ENCODE results near the gene CCDC82.

CCDC82 gene

DNA sequence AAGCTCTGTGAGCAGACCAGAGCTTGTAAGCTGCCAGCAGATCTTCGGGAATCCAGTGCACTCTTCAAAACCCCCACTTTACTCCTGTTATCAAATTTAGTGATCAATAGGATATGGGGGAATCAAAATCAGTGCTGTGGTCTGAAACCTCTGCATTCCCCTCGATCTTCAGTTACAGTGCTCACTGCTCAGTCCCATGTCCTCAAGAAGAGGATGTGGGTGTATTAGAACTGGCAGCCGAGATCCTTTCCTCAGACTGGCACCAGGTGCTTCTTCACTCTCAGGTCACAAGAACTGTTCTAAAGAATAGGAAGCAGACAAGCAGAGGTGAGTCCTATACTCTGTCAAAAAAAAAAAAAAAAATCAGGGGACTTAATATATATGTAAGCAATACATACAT lies 31.4 kb downstream of the CCDC82 start:
- no peak for DNase-seq

DNA sequence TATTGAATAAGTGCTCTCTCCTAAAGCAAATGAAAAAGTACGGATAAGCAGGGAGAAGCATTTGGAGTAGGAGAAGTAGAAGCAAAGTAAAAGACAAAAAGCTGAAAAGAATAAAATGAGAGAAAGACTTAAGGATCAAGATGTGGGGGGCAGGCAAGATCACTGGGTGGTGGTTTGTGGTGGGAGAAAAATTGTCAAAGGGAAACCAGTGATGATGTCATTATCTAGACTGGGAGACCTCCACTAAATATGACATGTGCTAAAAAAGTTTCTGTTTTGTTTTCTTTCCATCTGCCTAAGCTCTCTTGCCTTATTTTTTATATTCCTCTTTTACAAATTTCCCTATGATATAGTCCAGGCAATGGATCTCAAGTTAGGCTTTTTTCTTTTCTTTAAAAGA lies 31.9 kb downstream of the CCDC82 start:
- peak in 1 of 2 donors; percentile 28 for DNase-seq

DNA sequence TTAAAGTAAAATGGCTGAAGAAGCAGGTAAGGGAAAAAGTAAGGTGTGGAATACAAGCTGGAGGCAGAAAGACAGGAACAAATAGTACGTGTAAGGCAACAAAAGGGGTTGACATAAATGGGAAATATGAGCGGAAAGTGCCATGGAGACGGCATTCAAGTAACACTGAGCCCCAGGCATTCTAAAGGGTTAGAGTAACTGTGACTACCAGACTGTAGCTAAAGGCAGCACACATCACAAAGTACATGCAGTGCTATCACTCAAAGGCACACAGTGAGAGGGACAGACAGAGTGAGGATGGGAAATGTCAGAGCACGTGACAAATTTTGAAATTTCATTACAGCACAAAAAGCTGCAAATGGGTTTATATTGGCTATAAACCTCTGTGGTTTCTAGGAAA lies 32.9 kb downstream of the CCDC82 start:
- no peak for DNase-seq

DNA sequence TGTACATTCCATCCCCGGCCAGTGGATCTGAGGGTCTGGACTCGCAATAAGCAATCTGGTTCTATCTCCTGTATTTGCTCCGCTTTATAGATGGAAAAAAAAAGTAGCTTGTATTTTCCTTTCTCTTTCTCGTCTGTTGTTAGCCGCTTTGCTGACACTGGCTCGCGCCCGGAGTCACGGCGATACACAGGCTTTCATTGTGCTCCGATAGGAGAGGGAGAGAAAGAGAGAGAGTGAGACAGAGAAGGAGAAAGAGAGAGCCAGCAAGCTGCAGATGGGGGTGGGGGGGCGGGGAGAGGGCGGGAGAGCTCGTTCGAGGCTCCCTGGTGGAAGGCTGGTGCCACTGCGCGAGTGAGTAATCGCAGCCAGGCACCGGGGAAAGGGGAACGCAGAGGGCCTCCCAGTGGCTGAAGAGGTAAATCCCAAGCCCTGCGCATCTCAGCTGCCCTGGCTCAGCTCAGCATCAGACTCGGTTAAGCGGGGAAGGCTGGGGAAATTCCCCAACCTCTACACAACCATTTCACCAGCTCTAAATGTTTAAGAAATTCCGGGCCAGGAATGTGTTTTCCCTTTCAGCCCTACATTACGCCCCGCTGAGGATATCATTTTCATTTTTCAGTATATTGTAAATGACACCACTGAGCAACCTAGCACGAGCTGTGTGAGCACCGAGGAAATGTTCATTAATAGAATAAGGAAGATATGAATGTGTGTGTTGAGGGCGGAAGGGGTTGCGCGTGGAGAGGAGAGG lies 46.6 kb downstream of the CCDC82 start, which contains the start of gene MAML2:
Gene MAML2 (minus strand): TSS at position 235 of the 751 bp plus-strand sequence. CDS start 1,300 bp downstream, outside the sequence.
- DNase-seq = peak; percentile 58 to 81

DNA sequence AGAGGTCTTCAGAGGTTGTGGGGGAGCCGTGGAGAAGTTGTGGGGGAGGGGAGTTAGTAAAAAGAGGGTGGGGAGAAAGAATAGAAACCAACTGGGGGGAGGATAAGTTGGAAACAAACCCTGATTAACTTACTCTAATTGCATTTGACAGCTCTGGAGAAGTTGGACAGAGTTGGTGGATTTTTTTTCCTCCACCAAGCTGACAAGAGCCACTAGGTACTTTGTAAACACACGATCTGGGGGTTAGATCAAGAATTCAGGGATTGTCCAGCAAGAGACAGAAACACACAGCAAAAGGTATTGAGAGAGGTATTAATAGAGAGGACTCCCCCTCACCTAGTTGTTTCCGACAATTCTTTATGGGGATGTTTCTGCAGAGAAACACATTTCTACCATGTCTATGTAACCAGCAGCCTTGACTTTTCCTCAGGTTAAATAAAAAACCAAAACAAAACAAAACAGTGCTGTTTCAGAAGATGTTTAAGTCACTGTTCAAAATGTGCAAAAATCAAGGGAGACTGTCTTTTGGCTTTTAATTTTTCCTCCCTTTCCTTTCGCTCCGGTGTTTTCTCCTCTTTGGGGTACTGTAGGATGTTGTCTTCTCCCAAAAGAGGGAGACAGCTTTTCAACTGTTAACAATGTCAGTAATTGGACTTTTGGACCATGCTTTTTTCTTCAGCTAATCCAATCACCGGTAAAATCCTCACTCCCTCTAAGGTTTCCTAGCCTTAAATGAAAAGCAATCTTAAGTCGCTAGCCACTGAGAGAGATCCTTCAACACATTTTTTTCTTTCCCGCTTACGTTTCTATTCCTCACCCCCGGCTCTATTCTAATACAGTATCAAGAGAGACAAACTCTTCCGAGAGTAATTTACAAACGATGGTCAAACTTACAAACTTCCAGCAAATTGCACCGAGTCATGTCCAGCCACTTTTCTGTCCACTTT lies 47.4 kb downstream of the CCDC82 start:
- DNase-seq = peak in 1 of 2 donors; percentile 17

DNA sequence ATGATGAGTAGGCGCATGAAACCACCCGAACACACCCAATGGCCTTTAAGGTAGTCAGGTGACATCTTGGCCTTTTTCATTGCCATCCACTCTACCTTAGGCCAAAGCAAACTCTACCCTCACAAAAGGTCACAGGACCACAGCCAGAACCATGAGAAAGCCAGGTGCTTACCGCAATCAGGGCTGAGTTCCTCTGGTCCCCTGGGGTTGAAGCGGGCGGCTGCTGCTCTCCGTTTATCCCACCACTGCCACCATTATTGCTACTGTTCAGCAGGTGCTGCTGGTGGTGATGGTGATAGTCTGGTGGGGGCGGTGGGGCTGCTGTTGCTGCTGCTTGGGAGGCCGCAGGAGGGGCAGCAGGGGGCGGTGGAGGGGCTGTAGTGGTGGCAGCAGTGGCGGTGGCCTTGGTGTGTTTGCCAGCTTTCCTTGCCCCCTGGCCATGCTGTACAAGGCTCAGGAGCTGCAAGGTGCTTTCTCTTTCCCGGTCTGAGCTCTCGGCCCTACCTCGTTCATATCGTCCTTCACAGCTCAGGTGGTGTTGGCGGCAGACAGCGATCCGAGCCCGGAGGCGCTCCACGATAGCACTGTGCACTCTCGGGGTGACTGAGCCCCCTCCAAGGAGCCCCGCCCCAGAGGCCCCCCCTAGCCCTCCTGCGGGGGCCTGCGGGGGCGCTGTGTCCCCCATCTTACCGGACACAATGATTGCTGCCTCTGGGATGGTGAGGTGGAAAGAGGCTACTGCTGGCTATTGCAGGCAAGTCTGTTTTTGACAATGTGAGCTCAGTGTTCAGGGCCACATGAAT lies 48.3 kb downstream of the CCDC82 start:
- DNase-seq = peak in 1 of 2 donors; percentile 56

DNA sequence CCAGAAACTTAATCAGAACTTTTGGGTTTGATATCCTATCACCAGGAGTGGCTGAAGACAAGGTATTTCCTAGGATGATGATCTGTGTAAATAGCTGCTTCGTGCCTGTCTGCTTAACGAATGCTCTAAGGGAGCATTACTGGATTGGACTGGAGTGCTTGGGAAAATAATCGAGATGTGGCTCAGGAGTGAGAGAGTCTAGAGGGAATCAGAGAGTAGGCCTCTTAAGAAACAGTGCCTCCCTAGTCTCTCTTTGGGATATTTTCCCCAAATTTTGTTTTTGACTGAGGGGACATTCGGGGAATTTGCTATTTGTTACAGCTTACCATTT lies 49.2 kb downstream of the CCDC82 start:
- no peak for DNase-seq

DNA sequence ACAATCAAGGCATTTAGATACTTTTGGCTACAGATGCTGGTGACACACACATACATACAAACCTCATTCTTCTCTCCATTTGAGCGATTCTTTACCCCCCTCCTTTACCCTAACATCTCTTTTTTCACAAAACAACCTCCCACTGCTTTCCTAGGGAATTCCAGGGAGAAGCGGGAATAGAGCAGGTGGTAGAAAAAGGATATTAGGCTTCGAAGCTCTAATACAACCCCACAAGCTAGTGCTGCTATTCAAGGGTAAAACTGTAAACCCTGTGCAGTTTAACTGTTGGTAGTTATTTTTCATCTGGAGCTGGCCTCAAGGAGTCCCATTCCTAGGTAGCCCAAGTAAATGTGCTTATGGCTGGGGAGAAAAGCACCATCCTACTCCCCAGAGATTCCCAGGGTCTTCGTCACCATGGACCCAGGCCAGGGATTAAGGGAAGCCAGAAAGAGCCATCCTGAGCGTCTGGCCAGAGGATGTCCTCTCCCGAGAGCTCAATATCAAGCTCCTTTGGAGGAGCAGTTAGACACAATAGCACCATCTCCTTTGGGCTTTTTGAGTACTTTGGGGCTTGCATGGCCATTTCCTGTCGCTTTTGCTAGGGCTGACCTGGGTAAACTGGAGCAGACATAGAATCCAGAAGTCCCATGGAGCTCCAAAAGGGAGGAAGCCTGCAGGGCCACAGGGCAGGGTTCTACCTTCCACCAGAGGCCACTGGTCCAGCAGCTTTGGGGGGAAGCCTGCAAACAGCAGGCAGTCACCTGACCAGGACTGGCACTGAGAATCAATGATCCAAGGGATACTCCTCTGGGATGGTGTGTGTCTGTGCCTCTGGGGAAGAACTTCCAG lies 49.8 kb downstream of the CCDC82 start:
- DNase-seq = no peak

DNA sequence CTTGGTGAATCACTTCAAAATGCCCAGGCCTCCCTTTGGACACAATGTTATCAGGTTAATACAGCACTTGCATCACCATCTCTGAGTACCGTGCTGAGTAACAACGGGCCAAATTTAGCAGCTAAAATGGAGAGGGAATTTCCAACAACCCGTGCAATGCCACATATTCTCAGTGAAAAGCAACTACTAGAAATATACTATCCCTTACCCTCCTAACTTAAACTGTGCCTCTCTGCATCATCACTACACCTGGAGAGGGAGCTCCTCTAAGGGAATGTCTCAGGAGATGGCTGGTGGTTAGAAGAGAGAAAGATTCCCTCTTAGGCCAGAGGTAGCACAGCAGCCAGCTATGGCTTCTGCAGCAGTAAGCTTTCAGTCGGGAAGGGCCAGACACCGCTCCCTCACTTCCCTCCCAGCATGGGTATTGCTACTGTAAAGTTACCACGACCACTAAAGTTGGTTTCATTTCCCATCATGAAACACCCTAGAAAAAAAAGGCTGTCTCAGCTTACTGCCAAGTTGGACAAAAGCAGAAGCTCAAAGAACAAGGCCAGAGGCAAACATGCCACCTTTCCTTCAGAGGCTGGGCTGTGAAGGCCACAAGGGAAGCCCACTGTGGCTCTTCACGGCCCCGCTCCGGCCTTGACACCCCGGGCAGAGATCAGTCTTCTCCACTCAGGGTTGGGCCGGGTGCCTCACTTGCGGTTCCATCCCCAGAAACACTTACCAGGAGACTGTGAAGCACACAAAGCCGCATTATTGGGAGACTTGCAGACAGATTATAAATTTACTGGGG lies 50.6 kb downstream of the CCDC82 start:
- peak; percentile 63 to 80 for DNase-seq

DNA sequence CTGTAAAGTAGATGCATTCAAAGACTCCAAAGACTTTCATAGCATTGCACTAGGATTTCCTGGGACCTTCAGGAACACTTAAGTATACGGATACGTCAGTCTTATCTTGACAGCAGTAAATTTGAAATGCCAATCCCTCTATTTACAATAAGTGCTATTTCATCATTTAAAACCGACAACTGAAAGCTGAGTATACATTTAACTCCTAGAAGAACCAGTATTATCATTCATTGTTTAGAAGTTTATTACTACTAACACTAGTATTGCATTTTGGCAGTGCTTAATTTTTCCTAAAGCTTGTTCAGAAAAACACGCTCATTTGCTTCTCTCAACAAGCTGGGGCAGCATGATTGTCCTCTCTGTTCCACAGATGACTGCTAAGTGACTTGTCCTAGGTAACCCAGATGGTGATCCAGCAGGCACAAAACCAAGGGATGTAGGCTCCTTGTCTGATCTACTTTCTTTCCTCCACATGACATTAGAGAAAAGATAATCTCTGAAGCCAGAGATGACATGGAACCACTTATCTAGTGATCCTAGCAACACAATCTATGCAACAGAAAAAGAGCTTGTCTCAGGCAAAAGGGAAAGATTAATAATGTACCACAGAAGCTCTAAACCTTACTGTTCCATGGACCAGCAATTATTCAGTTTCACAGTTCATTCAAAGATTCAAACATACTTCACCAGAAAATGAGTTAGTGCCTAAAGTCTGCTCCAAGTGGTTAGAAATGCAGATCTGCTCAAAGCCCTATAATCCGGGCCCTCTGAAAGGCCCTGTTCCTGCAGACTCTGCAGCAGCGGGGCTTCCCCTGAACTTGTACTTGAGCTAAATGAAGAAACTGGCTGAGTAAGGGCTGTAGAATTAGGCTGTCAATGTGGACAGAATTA lies 51.9 kb downstream of the CCDC82 start:
- DNase-seq = peak in 1 of 2 donors; percentile 31

DNA sequence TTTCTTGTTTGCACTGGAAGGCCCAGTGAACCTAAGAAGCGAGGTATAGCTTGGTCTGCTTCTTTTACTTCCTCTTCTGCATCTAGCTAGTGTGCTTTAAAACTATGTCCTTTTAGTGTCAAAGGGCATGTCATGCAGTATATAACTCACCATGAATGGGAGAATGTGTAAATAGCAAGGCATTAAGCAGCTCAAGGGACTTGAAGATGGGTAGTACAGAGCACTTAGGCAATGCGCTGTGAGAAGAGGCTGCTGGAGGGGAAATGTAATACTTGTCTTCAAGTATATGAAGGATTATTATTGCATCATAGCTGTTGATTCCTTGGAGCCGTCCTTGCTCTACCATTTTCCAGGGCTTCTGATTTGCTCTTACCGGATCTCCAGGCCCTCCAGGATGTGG lies 54.3 kb downstream of the CCDC82 start:
- no peak for DNase-seq

DNA sequence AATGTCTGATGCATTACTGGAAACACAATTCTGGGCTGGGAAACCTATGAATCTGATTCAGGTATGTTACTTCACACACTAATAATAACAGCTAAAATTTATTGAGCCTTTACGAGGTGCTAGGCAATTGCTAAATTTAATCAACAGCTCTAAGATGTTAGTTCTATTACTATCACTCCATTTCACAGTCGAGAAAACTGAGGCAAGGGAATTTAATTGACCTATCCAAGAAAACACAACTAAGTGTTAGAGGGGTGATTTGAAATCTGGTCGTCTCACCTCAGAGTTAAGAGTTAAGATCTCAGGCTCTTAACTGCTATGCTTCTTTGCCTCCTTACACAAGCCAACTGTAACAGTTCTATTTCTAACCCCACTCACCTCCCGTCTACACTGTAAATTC lies 55.5 kb downstream of the CCDC82 start:
- no peak for DNase-seq

DNA sequence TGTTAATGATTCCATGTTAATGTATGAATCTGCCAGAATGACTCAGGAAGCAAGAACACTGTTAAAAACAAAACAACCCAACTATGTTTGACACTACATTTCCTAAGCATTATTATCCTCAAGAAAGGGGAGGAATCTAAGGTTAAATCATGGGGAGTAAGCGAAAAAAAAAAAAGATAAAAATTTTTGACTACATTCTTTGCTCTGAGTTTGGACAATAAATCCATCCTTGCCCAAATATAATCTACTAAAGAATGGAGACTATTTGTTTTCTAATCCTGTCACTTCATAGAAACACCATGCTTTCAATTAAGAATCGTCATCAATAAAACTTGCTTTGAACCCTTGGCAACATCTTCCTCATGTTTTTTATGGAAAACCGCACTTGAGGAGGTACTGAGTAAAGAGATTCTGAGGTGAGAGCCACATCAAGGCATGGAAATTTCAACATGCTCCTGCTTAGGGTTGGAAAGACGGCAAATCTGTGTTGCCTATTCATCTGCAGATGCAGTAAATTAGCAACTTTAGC lies 56.5 kb downstream of the CCDC82 start:
- no peak for DNase-seq

DNA sequence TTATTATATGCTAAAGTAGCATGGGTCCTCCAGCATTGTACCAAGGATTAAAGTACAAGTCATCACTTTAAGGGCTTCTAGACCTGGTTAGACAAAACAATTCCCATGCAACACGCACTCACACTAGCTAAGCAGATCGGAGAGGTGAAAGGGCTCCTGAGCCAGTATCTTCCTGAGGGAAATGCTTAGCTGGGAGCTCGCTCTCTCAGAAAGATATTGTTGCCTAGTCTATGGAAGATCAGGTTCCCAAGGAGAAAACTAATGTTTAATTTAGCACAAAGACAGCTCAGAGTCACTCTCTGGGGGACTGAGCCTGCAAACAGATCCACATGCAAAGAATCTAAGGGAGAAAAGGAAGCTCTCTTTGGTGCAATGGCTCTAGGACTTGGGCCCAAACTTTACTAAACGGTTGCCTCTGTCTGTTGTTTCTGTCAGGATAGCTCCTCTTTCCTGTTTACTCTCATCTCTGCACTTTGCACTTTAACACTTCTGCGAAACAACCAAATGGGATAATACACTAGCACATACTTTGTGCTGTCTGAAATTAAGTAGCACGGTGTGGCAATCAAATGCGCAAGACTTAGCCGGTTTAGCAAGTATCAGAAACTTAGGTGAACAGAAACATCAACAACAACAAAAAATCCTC lies 57.5 kb downstream of the CCDC82 start:
- no peak for DNase-seq

DNA sequence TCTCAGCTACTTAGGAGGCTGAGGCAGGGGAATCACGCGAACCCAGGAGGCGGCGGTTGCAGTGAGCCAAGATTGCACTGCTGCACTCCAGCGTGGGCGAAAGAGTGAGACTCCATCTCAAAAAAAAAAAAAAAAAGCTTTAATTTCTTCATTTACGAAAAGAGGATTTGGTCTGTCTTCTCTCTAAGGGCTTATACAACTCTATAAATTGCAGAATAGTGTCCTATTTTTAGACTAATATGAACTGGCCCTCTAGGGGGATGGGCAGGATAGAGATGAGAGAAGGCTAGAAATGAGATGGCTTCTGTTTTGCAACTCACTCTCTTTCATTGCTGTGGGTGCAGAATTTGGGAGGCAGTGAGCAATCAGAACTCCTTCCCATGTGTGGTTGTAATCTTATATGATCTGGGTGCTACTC lies 58.0 kb downstream of the CCDC82 start:
- DNase-seq = no peak

DNA sequence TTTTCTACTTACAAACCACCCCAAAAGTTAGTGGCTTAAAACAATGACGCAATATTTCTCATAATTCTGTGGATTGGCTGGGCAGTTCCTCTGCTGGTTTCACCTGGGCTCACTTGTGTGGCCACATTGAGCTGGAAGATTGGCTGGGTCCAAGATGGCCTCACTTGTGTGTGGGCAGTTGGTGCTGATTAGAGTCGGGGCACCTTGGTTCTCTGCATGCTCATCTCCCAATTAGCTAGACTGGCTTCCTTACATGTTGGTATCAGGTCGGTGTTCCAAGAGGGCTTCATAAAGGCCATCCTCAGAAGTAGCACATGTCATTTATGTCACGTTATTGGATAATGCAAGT lies 59.2 kb downstream of the CCDC82 start:
- no peak for DNase-seq

DNA sequence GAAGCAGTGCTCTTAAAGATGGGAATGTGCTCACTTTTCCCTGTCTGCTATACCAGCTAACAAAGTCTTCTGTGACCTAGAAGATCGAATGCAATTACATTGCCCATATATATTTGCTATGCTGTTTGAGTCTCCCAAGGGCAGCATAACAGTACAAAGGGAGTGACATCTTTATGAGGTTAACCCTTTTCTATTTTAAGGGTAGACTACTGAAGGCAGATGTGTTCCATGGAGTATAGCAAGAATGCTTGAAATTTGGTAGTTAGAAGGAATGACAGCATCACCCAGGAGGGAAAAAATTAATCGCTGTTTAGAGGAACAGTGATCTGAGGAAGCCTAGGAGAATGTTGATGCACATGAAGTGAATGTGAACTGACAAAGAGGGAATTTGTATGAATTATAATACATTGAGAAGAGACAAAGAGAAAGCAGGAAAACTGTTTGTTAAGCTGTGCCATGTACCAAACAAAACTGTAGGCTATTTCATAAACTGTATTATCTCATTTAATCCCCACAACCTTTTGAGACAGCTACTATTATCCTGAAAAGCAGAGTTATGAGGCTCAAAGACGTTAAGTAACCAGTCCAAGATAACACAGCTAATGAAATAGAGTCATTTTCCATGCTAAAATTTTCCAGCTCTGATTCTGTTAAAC lies 59.7 kb downstream of the CCDC82 start:
- no peak for DNase-seq

DNA sequence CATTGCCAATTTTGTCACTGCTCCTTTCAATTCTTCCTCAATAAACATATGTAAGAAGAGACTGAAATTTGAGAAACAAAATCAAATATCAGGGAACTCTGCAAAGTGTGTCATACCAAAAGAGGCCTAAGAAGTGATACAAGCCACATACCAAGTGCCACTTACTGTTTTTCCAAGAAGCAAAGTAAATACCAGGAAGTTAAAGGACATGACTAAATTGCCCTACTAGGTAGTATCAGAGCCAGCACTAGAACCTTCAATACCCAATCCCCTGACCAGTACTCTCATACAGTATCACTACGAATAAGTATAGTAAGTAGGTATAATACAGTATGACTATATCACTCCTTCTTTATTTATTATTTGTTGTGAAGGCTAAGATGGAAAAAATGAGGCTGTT lies 60.3 kb downstream of the CCDC82 start:
- DNase-seq = no peak

All from bone marrow (tissue), 2 donors.